ENCODE results near the gene G3BP1.

GRCh38 chr5:151786468-151786867 lies 14.7 kb downstream of the G3BP1 start:
- no peak for TF ChIP-seq CTCF (IDR thresholded peaks at IDR 0.05; ENCODE audit: low read length)
- TF ChIP-seq EZH2 (IDR thresholded peaks at IDR 0.05; ENCODE audit: borderline replicate concordance, low read length) = no peak

Data from OCI-LY1 (cell line).